ENCODE results near the gene PEMT.
"Not testable (repeated sequence)": the region's sequence is repeated elsewhere in the genome, so short reads cannot be mapped to it uniquely, and the experiment has no call there.

The PEMT gene

GRCh38 chr17:17476865-17477467 lies 114.5 kb downstream of the PEMT start, which contains the start of gene MED9:
Gene MED9, plus strand, starts transcription at chr17:17477000. Its CDS starts 42 bp downstream, at chr17:17477042.
- DNase-seq: peak; percentile 86

GRCh38 chr17:17474341-17474740 lies 117.2 kb downstream of the PEMT start:
- no peak for DNase-seq

DNA sequence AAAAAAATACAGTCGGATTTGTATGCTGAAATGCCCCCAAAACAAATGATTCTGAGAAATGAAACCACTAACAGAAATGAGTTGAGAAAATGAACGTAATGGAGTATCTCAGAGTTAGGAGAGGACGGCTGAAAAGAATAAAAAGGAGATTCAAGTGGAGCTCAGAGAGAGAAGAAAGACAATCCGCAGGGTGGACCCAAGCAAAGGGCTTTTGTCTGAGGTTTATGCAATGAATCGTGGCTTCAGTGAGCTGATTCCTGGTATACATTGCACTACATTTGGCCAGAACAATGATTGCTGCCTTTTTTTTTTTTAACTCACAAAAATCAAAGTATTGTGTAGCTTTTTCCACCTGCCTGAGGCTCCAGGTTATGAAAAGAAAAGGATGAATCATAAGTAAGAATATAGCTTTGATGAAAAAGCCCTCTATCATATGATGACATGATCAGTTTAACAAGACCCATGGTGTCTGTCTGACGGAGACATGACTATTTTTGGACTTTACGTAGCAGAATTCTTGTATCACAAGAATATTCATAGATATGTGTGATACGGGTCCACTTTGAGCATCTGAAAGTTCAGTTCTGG lies 119.1 kb downstream of the PEMT start:
- DNase-seq: no peak

DNA sequence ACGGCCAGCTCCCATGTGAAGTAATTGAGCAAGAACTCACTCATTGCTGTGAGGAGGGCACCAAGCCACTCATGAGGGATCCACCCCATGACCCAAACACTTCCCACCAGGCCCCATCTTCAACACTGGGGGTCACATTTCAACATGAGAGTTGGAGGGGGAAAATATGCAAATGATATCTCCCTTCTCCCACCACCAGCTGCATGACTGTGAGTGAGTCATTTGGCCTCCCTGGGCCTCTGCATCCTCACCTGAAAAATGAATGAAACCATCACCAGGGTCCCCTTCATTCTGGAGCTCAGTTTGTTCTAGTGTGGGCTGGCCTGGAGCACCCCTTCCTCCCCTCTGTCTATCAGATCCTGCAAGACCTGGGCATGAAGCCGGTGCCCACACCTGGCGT lies 121.5 kb downstream of the PEMT start:
- no peak for DNase-seq

DNA sequence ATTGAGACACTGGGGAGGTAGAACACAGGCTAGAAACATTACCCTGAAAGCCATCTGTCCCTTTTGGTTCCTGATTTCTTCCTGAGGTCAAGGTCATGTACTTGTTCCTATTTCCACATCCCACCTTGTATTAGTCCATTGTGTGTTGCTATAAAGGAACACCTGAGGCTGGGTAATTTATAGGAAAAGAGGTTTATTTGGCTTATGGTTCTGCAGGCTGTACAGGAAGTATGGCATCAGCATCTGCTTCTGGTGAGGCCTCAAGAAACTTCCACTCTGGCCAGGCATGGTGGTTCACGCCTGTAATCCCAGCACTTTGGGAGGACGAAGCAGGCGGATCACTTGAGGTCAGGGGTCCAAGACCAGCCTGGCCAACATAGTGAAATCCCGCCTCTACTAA lies 122.2 kb downstream of the PEMT start:
- DNase-seq: no peak

- DNase-seq: no peak
These were observed 123.1 kb downstream of the PEMT start for GRCh38 chr17:17468217-17469010.

DNA sequence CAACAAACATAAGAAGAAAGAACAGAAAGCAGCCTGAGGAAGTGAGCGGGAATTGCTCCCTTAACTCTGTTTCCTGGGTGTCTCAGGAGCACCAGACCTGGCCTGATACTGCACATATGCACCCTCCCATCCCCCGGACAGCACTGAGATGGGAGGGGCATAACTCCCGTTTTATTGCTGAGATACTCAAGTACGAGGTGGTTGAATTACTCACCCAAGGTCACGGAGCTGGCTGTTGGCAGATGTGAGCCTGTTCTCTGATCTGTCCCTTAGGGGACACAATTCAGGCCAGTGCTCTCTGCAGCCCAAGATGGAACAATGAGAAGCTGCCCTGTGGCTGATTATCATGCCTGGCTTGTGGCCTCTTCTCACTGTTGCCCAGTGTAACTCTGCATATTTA lies 123.8 kb downstream of the PEMT start:
- no peak for DNase-seq

GRCh38 chr17:17467016-17467415 lies 124.5 kb downstream of the PEMT start:
- no peak for DNase-seq

GRCh38 chr17:17466511-17466910 lies 125.0 kb downstream of the PEMT start:
- DNase-seq: no peak

DNA sequence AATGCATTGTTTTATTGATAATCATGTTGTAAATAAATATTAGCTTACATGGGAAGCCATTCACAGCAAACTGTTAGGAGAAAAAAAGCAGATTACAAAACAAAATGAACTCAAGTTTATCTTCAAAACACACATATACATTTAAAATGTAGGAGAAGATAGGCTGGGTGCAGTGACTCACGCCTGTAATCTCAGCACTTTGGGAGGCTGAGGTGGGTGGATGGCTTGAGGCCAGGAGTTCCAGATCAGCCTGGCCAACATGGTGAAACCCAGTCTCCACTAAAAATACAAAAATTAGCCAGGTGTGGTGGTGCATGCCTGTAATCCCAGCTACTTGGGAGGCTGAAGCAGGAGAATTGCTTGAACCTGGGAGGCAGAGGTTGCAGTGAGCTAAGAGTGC lies 125.6 kb downstream of the PEMT start:
- not testable (repeated sequence) for DNase-seq

DNA sequence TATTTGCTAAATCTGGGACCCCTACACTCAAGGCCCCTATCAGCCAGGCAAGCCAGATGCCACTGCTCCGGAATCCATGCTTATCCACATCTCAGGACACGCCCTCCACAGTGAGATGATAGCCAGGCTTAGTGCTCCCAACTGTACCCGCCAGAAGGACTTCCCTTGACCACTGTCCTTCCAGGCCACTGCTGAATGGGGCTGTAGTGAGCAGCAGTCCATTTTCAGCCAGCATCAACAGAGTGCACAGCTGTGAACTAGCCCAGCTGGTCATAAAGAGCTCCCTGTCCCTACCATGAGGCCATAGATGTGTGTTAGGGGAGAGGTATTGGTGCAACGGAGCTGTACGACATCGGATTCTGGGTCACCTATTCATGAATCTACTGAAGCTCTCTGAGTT lies 127.7 kb downstream of the PEMT start:
- no peak for DNase-seq

DNA sequence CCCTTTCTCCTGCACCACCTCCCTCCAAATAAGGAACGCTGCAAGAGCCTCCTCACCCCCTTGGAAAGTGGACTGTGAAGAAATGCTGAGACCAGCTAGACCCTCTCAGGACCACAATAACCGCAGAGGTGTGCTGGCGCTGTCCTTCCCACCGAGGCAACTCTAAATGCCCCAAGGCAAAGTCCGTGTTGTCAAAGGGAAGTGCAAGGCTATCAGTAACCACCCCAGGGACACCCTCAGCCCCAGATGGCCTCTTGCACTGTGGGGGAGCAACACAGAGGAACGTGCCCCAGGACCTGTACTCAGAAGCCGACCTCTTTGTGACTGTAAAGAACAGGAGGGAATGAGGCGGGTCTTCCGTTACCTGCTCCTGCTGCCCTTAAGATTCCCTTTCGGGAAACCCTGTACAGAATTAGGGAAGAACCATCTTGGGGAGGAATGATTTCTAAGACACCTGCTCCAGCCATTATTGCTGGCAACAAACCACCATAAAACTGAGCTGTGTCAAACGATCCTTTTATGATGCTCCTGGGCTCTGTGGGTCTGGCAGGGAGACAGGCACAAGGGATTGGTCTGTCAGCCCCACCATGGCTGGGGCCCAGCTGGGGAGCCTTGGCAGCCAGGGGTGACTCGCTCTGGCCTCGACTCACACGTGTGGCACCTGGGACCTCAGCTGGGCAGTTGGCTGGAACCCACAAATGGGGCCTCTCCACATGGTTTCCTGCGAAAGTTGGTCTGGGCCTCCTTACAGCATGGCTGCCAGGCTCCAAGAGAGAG lies 129.3 kb downstream of the PEMT start:
- no peak for DNase-seq

- DNase-seq: no peak
These were observed 131.5 kb downstream of the PEMT start for GRCh38 chr17:17460038-17460437.

- DNase-seq: no peak
These were observed 133.8 kb downstream of the PEMT start for GRCh38 chr17:17457680-17458079.

- no peak for DNase-seq
These were observed 135.3 kb downstream of the PEMT start for GRCh38 chr17:17456251-17456650.
